HL-60 (cell line): ENCODE results near the gene DYNC2LI1.

Source experiments
- CTCF ChIP-seq: IDR thresholded peaks from one replicate; pipeline ENCODE4 v1.5.1; 2011; ENCODE audit warnings: low read length, control low read depth, inconsistent platforms; ENCODE audit not compliant: insufficient read depth
- POLR2AphosphoS5 ChIP-seq: IDR thresholded peaks from 2 replicates; pipeline ENCODE4 v1.6.1; 2012; ENCODE audit warnings: low read depth

DNA sequence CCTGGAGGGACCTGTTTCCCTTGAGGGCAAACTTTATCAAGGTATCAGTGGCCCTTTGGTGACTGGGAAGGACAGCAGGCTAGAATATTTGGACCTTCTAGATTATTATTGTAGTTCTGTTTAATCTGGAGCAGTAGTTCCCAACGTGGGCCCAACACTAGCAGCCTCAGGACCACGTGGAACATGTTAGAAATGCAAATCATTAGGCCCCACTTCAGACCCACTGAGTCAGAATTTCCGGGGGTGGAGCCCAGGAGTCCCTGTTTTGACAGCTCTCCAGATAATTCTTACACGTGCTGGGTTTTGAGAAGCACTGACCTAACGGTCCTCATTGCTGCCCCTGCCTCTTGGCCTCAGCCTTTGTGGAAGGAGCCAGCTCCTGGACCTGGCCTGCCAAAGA is 25.5 kb upstream of the DYNC2LI1 start:
- no peak for TF ChIP-seq POLR2AphosphoS5
- TF ChIP-seq CTCF: no peak
